GM19351 (cell line): ENCODE results near the gene LSM2.
A peak's percentile ranks its signal among the peaks of the same experiment; 100 is the strongest.
"Not testable (repeated sequence)": the region's sequence is repeated elsewhere in the genome, so short reads cannot be mapped to it uniquely, and the experiment has no call there.

Experiments used
- ATAC-seq: cut with Tn5 transposase; IDR thresholded peaks from one replicate; pipeline ENCODE4 v1.9.1; 2021; ENCODE audit warnings: mild to moderate bottlenecking, moderate library complexity; ENCODE audit not compliant: unreplicated experiment

The LSM2 gene

DNA sequence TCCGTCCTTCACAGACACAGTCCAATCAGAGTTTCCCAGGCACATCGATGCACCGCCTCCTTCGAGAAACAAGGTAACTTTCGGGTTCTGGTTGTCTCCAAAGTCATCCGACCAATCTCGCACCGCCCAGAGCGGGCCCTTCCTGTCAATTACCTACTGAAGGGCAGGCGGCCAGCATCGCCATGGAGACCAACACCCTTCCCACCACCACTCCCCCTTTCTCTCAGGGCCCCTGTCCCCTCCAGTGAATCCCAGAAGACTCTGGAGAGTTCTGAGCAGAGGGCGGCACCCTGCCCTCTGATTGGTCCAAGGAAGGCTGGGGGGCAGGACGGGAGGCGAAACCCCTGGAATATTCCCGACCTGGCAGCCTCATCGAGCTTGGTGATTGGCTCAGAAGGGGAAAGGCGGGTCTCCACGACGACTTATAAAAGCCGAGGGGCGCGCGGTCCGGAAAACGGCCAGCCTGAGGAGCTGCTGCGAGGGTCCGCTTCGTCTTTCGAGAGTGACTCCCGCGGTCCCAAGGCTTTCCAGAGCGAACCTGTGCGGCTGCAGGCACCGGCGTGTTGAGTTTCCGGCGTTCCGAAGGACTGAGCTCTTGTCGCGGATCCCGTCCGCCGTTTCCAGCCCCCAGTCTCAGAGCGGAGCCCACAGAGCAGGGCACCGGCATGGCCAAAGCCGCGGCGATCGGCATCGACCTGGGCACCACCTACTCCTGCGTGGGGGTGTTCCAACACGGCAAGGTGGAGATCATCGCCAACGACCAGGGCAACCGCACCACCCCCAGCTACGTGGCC is 20.7 kb upstream of the LSM2 start, which contains the start of gene HSPA1B:
HSPA1B (plus strand) TSS at position 453 of the 794 bp plus-strand sequence; CDS start at position 666, 213 bp downstream.
- ATAC-seq: peak; percentile 66

DNA sequence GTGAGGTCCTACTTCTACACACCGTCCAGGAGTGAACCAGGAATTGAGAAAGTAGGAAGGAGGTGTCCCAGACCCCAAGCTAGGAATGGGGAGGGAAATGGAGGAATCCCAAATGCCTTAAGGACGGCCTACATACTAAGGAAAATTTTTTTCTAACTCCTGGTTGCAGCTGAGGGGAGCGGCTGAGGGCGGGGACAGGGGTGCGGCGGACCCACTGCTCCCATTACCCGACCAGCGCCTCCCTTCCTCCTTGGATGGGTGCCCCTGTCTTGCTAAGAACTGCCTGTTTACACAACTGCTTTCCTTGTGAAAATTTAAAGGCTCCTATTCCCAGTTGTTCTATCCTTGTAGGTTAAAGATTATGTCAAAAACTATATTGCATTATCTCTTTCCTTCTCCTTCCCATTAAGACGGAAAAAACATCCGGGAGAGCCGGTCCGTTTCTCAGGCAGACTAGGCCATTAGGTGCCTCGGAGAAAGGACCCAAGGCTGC is 20.1 kb upstream of the LSM2 start:
- peak; percentile 13 for ATAC-seq

DNA sequence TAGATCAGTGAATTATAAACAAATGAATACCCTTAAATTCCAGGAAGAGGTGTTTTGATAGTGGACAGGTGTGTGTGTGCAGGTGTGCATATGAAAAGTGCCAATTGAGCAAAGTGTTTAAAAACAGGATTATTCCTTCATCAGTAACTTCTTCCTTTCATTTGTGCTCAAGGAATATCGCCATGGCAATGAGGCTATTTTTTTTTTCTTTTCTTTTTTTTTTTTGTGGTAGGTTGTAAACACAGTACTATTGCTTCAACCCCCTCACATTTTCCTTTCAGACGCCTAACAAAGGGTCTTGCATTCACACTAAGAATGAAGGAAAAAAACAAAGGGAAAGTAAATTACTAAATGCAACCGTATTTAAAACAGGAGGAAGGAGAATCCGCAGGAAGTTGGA is 18.8 kb upstream of the LSM2 start:
- ATAC-seq: no peak

DNA sequence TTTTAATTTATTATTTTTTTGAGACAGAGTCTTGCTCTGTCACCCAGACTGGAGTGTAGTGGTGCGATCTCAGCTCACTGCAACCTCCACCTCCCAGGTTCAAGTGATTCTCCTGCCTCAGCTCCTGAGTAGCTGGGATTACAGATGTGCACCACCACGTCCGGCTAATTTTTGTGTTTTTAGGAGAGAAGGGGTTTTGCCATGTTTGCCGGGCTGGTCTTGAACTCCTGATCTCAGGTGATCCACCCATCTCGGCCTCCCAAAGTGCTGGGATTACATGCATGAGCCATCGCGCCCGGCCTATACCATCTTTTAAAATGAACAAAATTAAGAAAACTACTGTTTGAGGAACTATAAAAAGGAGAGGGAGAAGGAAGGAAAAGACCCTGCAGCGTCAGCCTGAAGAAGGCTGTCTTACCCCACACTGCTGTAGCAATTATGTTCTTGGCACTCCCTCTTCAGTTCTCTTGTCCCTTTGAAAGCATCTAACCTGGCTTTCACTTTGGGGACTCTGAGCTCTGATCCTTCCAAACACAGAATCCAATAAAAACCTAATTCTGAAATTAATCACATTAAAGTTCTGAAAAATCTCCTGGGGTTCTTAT is 16.9 kb upstream of the LSM2 start:
- ATAC-seq: not testable (repeated sequence)

DNA sequence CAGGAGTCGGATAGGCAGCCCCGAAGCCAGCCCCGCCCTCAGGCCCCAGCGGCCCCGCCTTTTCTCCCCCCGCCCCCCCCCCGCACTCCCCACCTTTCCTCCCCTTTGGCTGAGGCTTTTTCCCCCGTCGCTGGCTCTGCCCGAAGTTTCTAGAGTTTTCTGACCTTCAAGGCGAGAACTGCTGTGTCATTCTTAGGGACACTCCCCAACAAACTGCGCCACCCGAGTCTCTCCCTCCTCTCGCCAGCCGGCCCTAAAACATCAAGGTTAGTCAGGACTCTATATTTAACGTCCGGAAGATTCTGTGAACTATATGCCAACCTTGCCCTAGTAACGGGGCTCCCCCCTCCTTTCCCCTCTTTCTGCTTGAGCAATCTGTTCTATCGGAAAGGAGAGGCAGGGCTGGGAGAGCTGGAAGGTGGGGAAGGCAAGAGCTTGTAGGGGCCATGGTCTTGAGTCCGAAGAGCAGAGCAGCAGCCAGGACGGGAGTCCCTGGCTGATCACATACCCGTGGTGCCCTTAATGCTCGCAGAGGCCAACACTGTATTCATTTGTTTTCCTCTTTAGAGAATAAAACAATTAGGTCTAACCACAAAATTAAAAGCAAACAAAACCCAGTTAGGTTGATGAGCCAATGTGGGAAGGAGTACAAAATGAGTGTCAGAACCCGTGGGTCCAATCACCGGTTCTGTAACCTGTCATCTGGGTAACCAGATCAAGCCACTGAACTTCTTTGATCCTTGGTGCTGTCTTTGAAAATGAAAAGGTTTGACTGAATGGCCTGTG is 15.5 kb upstream of the LSM2 start:
- ATAC-seq: peak; percentile 29

DNA sequence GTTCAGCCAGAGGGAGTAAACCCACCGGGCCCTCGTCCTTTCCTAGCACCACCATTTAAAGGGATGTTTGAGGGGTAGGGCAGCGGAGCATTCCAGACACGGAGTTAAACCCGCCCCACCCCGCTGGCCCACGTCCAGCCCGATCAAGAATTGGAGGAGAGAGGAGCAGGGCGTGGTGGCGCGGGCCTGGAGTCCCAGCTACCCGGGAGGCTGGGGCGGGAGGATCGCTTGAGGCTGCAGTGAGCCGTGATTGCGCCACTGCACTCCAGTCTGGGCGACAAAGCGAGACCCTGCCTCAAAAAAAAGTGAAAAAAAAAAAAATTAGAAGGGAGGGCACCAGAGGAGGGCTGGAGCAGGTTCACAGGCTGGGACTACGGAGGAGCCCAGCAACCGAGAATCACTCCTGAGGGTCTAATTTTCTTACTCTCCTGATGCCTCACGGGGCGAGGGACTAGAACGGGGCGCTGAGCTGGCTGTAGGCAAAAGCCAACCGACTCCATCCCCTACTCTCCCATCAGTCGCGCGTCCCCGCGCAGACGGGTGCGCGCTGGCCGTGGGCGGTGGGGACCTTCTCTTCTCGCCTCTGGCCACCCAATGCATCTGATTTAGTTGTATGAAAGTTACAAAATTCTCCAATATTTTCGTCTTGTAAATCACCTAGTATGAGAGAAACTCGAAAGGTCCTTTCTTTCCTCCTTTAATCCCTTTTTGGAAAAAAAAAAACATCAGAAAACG is 14.7 kb upstream of the LSM2 start:
- peak; percentile 59 for ATAC-seq

DNA sequence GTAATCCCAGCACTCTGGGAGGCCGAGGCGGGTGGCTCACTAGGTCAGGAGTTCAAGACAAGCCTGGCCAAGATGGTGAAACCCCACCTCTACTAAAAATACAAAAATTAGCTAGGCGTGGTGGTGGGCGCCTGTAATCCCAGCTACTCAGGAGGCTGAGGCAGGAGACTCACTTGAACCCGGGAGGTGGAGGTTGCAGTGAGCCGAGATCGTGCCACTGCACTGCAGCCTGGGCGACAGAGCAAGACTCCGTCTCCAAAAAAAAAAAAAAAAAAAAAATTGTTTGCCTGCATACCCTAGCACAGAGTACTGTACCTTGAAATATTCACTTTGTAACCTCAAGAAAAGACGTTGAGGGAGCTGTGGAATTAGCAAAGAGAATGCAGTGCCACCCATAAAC is 13.6 kb upstream of the LSM2 start:
- ATAC-seq: not testable (repeated sequence)

DNA sequence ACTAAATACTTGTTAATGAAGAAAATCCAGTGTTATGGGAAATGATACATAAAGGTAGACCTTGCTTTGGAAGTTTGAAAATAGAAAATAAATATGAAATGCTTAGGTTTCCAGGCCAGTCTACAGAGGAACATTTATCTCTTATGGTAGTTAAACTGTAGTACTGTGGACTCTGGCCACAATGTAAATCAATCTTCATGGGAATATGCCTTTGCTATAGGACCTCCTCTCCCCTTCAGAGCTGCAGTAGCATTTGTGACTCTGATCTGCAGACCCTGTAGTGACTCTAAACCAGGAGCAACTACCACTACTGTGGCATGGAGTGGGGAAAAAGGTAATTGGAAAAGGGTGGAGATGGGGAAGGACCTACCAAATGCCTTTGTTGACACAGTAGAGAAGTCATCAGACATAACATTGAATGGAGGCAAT is 13.1 kb upstream of the LSM2 start:
- no peak for ATAC-seq

DNA sequence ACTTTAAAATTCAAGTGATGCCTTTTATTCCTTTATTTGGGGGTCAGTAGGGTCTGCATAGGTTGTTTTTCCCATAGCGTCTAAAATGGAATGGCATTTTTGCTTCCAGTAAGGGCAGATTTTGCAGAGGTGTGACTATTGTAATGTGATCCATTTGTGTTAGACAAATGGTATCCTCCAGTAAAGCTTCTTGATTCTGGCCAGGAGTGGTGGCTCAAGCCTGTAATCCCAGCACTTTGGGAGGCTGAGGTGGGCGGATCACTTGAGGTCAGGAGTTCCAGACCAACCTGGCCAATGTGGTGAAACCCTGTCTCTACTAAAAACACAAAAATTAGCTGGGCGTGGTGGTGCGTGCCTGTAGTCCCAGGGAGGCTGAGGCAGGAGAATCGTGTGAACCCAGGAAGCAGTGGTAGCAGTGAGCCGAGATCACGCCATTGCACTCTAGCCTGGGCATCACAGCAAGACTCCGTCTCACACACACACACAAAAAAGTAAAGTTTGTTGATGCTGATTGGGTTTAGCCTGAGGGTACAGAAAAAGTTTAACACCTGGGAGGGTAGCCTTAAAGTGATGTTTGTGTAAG is 11.3 kb upstream of the LSM2 start:
- ATAC-seq: not testable (repeated sequence)

DNA sequence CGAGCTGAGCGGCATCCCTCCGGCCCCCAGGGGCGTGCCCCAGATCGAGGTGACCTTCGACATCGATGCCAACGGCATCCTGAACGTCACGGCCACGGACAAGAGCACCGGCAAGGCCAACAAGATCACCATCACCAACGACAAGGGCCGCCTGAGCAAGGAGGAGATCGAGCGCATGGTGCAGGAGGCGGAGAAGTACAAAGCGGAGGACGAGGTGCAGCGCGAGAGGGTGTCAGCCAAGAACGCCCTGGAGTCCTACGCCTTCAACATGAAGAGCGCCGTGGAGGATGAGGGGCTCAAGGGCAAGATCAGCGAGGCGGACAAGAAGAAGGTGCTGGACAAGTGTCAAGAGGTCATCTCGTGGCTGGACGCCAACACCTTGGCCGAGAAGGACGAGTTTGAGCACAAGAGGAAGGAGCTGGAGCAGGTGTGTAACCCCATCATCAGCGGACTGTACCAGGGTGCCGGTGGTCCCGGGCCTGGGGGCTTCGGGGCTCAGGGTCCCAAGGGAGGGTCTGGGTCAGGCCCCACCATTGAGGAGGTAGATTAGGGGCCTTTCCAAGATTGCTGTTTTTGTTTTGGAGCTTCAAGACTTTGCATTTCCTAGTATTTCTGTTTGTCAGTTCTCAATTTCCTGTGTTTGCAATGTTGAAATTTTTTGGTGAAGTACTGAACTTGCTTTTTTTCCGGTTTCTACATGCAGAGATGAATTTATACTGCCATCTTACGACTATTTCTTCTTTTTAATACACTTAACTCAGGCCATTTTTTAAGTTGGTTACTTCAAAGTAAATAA is 10.6 kb upstream of the LSM2 start:
- ATAC-seq: not testable (repeated sequence)

DNA sequence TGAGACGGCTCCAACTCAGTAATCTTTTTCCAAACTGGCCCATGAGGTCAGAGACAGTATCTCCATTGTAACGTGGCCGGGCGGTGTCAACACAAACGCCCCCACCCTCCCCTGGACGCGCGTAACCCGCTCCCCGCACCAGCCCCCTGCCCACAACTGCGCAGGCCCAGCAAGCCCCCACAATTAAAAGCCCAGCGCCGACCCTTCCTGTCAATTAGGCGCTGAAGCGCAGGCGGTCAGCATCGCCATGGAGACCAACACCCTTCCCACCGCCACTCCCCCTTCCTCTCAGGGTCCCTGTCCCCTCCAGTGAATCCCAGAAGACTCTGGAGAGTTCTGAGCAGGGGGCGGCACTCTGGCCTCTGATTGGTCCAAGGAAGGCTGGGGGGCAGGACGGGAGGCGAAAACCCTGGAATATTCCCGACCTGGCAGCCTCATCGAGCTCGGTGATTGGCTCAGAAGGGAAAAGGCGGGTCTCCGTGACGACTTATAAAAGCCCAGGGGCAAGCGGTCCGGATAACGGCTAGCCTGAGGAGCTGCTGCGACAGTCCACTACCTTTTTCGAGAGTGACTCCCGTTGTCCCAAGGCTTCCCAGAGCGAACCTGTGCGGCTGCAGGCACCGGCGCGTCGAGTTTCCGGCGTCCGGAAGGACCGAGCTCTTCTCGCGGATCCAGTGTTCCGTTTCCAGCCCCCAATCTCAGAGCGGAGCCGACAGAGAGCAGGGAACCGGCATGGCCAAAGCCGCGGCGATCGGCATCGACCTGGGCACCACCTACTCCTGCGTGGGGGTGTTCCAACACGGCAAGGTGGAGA is 8.5 kb upstream of the LSM2 start, which contains the start of the genes HSPA1A and HSPA1L:
HSPA1A (plus strand) TSS at position 519 of the 814 bp plus-strand sequence; CDS start at position 733, 214 bp downstream.
HSPA1L (minus strand) TSS at position 259 of the 814 bp plus-strand sequence. CDS start 3,311 bp downstream, outside the sequence.
- no peak for ATAC-seq

DNA sequence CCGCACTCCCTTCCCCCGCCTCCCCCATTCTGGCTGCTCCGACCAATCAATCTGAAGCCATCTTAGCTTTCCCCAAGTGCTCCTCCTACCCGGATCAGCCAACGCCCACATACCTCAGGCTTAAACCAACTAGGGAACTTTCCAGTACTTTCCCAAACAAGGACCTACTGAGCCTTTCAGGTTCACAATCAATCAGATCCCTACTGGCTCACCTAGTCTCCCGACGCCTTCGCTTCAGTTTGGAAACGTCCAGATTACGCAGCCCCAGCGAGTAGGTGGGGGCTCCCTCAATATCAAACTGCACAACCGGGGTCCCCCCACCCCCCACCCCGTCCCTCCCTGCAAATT is 7.9 kb upstream of the LSM2 start:
- ATAC-seq: no peak

DNA sequence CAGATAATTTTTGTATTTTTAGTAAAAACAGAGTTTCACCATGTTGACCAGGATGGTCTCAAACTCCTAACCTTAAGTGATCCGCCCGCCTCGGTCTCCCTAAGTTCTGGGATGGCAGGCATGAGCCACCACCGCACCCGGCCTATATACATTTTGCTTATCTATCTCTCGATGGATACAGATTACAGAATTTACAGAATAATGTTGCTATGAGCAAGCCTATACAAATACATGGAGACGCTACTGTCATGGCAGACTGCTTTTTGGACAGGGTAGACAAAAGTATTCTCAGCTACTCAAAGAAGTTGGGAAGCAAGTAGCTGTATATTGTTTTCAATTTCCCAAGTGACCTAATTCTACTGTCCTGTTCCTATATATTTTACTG is 6.7 kb upstream of the LSM2 start:
- ATAC-seq: no peak

DNA sequence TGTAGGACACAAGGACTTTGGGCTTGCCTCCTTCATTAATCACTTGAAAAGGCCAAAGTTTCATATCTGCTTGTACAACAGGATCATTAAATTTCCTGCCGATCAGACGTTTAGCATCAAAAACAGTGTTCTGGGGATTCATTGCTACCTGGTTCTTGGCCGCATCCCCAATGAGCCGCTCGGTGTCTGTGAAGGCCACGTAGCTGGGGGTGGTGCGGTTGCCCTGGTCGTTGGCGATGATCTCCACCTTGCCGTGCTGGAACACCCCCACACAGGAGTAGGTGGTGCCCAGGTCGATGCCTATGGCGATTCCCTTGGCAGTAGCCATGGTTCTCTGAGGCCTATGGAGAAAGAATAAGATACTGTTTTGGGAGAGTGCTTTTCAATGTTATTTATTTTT is 4.9 kb upstream of the LSM2 start:
- ATAC-seq: no peak

DNA sequence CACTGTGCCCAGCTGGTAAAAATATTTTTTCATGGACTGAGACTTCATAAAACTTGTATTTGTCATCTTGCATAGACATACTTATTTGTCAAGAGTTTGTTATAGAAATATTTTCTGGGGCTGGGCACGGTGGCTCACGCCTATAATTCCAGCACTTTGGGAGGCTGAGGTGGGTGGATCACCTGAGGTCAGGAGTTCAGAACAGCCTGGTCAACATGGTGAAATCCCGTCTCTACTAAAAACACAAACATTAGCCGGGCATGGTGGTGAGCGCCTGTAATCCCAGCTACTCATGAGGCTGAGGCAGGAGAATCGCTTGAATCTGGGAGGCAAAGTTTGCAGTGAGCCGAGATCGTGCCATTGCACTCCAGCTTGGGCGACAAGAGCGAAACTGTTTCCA is 1.8 kb upstream of the LSM2 start:
- ATAC-seq: not testable (repeated sequence)

DNA sequence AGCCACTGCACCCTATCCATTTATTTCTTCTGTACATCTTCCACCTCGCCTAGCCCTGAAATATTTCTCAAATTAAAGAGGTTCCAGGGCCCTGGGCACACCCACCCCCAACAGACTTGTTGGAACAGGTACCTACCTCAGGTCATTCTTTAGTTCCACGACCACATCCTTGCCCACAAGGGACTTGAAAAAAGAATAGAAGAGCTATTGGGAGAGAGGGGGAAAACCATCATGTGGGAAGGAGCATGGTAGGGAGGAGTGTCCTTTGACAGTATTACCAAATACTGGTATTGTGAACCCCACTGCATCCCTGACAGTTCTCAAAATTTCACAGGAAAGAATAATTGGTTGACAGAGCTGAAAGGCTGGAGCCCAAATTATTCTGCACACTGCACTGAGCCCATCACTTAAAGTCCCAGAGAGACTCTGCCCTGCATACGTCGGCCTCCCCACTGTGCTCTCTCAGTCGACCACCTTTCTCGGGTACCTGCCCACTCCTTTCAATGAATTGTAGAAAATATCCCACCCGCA is 762 bp downstream of the LSM2 start:
- ATAC-seq: no peak

DNA sequence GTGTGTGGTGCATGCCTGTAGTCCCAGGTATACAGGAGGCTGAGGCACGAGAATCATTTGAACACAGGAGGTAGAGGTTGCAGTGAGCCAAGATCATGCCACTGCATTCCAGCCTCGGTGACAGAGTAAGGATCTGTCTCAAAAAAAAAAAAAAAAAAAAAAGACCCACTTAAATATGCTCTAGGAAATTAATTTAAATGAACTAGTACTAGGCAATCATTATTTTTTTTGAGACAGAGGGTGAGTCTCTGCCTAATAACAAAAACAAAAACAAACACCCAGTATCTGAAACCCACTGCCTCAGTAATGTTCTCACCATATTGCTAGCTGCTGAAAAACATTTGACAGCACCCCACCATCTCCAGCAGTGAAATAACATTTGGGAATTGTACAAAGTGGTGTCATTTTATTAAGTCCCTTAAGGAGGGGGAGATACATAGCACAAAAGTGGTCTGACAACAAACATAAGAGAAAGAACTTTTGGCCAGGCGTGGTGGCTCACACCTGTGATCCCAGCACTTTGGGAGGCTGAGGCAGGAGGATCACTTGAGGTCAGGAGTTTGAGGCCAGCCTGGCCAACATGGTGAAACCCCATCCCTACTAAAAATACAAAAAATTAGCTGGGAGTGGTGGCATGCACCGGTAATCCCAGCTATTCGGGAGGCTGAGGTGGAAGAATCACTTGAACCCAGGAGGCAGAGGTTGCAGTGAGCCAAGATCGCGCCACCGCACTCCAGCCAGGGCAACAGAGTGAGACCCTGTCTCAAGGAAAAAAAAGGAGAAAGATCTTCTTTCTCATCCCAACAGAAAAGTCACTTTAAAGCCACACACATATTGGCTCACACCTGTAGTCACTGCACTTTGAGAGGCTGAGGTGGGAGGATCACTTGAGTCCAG is 5.5 kb downstream of the LSM2 start:
- ATAC-seq: not testable (repeated sequence)
